Smooth muscle cell (in vitro differentiated cells): ENCODE measurements around the gene FANCI. TPM values are rescaled to one million over a fixed set of nuclear protein-coding genes. Genes with fewer than 3 reads are reported as not detected.
"Not testable (repeated sequence)": the region's sequence is repeated elsewhere in the genome, so short reads cannot be mapped to it uniquely, and the experiment has no call there.

ENCODE experiments used
- DNase-seq: peaks from one replicate; lab custom pipeline; 2025; ENCODE audit not compliant: unreplicated experiment; lab: John Stamatoyannopoulos, UW
- H2AFZ ChIP-seq: fragments of 200-600 bp; sonication (generic); 2 replicates; pipeline ENCODE4 v1.6.0; 2016; ENCODE audit warnings: antibody characterized with exemption, low read depth, mild to moderate bottlenecking
- H3F3A ChIP-seq: fragments of 200-600 bp; sonication (generic); 2 replicates; pipeline ENCODE4 v1.6.0; 2017; ENCODE audit warnings: antibody characterized with exemption, low read depth
- H3K27ac ChIP-seq: fragments of 200-600 bp; sonication (generic); 2 replicates; pipeline ENCODE4 v1.5.1; 2016; ENCODE audit warnings: low read depth, mild to moderate bottlenecking
- H3K27me3 ChIP-seq: fragments of 200-600 bp; sonication (generic); 2 replicates; pipeline ENCODE4 v1.6.1; 2016; ENCODE audit warnings: low read depth, mild to moderate bottlenecking
- H3K36me3 ChIP-seq: fragments of 200-600 bp; sonication (generic); 2 replicates; pipeline ENCODE4 v1.5.1; 2016; ENCODE audit warnings: low read depth
- H3K4me1 ChIP-seq: fragments of 200-600 bp; sonication (generic); 2 replicates; pipeline ENCODE4 v1.5.1; 2016; ENCODE audit warnings: low read depth
- H3K4me2 ChIP-seq: fragments of 200-600 bp; sonication (generic); 2 replicates; pipeline ENCODE4 v1.6.0; 2016; ENCODE audit warnings: mild to moderate bottlenecking
- H3K4me3 ChIP-seq: fragments of 200-600 bp; sonication (generic); 2 replicates; pipeline ENCODE4 v1.5.1; 2016; ENCODE audit warnings: mild to moderate bottlenecking
- H3K79me2 ChIP-seq: fragments of 200-600 bp; sonication (generic); 2 replicates; pipeline ENCODE4 v1.6.0; 2016; ENCODE audit warnings: low read depth, mild to moderate bottlenecking
- H3K9ac ChIP-seq: fragments of 200-600 bp; sonication (generic); 2 replicates; pipeline ENCODE4 v1.6.0; 2016; ENCODE audit warnings: low read depth
- H3K9me3 ChIP-seq: fragments of 200-600 bp; sonication (generic); replicated peaks from 2 replicates; pipeline ENCODE4 v1.5.1; 2016; ENCODE audit warnings: low read depth
- H4K20me1 ChIP-seq: fragments of 200-600 bp; sonication (generic); 2 replicates; pipeline ENCODE4 v1.6.0; 2016; ENCODE audit warnings: low read depth
- WGBS: methylation state at CpG from one replicate; pipeline ENCODE4 v1.1.7; 2016; ENCODE audit warnings: low lambda C conversion rate; 5-methylcytosine and 5-hydroxymethylcytosine counted together
- polyA plus RNA-seq: library from polyadenylated mRNA; unstranded; fragments of >200 nt; fragmentation: Nextera tagmentation; extraction: Ambion mirVana; gene quantifications from 2 replicates; pipeline ENCODE4 v1.2.1, GENCODE V29; 2016
- total RNA-seq: library from RNA; depleted of rRNA; stranded (reverse); fragments of >200 nt; gene quantifications from 2 replicates; pipeline ENCODE4 v1.2.3, GENCODE V29; 2014
- TF ChIP-seq, protein P1 (sequence below): fragments of 200-600 bp; sonication (generic); IDR thresholded peaks from 2 replicates; pipeline ENCODE4 v1.5.1; 2017; ENCODE audit warnings: borderline replicate concordance, mild to moderate bottlenecking, antibody characterized with exemption; ENCODE audit not compliant: insufficient read depth, poor library complexity, severe bottlenecking

The FANCI gene
- total and polyA plus RNA-seq, 2 experiments from 2014 or later: 7.0 to 13.8 TPM

DNA sequence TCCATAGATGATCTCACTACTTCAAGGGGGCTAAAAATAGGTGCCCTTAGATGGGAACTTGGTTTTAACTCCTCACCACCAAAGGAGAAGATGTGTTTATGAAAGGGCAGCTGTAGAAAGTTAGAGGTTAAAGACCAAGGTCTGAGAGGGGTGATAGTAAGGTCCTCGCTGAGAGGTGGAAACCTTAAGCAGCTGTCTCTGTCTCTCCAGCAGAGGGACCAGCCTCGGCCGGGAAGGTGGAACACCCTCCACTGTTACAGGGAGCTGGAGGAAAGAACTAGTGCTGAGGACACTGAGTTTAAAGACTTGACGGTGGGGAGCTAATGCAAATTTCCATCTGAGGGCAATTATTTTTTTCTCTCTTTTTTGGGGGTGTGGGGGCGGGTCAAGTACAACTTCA is 13.5 kb upstream of the FANCI start:
- H3K27ac ChIP-seq: no peak overlapping the region
- H2AFZ ChIP-seq: no peak overlapping the region
- no peaks in the 10 kb centered on the region for H3K79me2 ChIP-seq
- H3K27me3 ChIP-seq: peaks cover 7% of the 10 kb centered on the region
- H4K20me1 ChIP-seq: no peaks in the 10 kb centered on the region
- H3K9me3 ChIP-seq: no peaks in the 10 kb centered on the region
- no peak overlapping the region for H3K4me2 ChIP-seq
- no peak overlapping the region for H3K4me3 ChIP-seq
- WGBS: 52% methylated on average over 5 of the region's 5 CpGs
- no peaks in the 10 kb centered on the region for H3F3A ChIP-seq
- TF ChIP-seq, protein P1, sequence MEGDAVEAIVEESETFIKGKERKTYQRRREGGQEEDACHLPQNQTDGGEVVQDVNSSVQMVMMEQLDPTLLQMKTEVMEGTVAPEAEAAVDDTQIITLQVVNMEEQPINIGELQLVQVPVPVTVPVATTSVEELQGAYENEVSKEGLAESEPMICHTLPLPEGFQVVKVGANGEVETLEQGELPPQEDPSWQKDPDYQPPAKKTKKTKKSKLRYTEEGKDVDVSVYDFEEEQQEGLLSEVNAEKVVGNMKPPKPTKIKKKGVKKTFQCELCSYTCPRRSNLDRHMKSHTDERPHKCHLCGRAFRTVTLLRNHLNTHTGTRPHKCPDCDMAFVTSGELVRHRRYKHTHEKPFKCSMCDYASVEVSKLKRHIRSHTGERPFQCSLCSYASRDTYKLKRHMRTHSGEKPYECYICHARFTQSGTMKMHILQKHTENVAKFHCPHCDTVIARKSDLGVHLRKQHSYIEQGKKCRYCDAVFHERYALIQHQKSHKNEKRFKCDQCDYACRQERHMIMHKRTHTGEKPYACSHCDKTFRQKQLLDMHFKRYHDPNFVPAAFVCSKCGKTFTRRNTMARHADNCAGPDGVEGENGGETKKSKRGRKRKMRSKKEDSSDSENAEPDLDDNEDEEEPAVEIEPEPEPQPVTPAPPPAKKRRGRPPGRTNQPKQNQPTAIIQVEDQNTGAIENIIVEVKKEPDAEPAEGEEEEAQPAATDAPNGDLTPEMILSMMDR: no peak
- no peaks in the 10 kb centered on the region for H3K36me3 ChIP-seq
- H3K4me1 ChIP-seq: no peaks in the 10 kb centered on the region
- H3K9ac ChIP-seq: no peak overlapping the region
- no peak for DNase-seq

DNA sequence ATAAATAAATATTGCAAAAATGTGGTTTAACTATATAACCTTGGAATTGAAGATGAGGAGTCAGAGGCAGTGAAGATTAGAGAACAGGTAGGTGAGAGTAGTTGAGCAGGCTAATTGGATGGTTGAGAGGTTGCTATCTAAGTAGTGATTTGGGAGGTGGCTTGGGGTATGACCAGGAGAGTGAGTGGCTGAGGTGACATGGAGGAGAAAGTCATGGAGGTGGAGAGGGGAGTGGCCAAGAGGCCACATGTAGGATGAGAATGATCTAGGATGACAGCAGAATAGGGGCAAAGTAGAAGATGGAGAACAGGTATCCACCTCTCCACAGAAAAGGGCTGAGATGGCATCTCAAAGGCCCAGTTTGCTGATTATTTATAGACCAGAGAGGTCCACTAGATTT is 11.9 kb upstream of the FANCI start:
- H3K4me1 ChIP-seq: no peaks in the 10 kb centered on the region
- peaks cover 7% of the 10 kb centered on the region for H3K27me3 ChIP-seq
- no peaks in the 10 kb centered on the region for H4K20me1 ChIP-seq
- H3K9me3 ChIP-seq: no peaks in the 10 kb centered on the region
- H3K79me2 ChIP-seq: no peaks in the 10 kb centered on the region
- H3K27ac ChIP-seq: no peak overlapping the region
- no peak overlapping the region for H2AFZ ChIP-seq
- H3K4me2 ChIP-seq: no peak overlapping the region
- TF ChIP-seq, protein P1: no peak
- H3F3A ChIP-seq: no peaks in the 10 kb centered on the region
- no peak overlapping the region for H3K4me3 ChIP-seq
- H3K9ac ChIP-seq: no peak overlapping the region
- DNase-seq: no peak
- no peaks in the 10 kb centered on the region for H3K36me3 ChIP-seq

DNA sequence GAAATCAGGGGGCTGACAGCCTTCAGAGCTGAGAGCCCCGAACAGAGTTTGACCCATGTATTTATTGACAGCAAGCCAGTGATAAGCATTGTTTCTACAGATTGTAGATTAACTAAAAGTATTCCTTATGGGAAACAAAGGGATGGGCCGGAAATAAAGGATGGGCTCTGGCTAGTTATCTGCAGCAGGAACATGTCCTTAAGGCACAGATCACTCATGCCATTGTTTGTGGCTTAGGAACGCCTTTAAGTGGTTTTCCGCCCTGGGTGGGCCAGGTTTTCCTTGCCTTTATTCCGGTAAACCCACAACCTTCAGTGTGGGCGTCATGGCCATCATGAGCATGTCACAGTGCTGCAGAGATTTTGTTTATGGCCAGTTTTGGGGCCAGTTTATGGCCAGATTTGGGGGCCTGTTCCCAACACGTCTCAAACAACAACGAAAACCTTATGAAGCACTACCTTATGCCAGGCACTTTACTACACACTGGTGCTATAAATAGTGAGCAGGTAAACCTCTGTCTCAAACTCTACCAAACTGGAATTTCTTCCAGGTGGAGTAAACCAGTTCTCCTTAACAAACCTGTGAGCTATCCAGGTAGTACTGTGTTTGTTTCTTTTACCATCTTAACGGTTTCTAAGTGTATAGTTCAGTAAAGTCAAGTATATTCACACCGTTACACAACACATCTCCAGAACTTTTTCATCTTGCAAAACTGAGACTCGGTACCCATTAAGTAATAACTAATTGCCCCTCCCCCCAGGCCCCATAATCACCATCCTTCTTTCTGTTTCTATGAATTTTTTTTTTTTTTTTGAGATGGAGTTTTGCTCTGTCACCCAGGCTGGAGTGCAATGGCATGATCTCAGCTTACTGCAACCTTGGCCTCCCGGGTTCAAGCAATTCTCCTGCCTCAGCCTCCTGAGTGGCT is 3.6 kb upstream of the FANCI start:
- not testable (repeated sequence) for H3K36me3 ChIP-seq, H3K4me3 ChIP-seq, H3K4me2 ChIP-seq, H3K27me3 ChIP-seq, H4K20me1 ChIP-seq, H3K4me1 ChIP-seq, H2AFZ ChIP-seq, H3K27ac ChIP-seq, H3K9me3 ChIP-seq, H3F3A ChIP-seq, H3K79me2 ChIP-seq, H3K9ac ChIP-seq, DNase-seq
- WGBS: 93% methylated on average over 12 of the region's 12 CpGs

DNA sequence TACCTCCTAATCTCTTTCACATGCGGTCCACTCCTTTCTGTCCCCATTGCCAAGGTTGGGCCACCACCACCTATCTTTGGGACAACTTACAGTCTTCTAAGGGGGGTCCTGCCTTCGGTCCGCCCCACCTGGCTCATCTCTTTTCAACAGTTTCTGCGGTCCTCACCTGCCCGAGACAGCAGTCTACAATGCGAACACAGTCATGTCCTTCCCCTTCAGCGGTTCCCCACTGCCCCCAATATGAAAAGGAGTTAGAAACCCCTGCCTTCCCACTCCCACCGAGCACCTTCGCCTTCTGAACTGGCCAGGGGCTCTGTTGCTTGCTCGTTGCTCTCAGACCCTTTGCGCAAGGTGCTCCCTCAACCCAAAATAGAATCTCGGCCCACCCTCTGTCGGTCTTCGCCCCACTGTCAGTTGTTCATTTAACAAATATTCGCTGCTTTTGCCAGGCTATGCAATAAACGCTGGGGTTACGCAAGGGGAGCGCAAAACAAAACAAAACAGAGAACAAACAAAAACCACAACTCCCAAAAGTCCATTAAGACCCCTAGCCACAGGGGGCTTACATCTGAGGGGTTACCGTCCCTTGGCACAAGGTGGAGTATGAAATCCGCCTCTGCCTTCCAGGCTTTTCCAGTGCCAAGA is 611 bp upstream of the FANCI start:
- TF ChIP-seq, protein P1: no peak
- Histone ChIP-seq H3K27me3 (no peaks in the 10 kb centered on the region), H3K4me1 (peaks cover 14% of the 10 kb centered on the region), H2AFZ (peak overlapping the region; percentile 99), H3K36me3 (no peaks in the 10 kb centered on the region), H4K20me1 (no peaks in the 10 kb centered on the region), H3K4me2 (peak overlapping the region; percentile 89), H3K9ac (no peak overlapping the region), H3F3A (no peaks in the 10 kb centered on the region), H3K9me3 (no peaks in the 10 kb centered on the region), H3K79me2 (peaks cover 19% of the 10 kb centered on the region), H3K27ac (no peak overlapping the region), H3K4me3 (peak overlapping the region; percentile 79)
- 69% methylated on average over 20 of the region's 20 CpGs for WGBS
- no peak for DNase-seq
